HG03159 (cell line): Measurements from ENCODE around the gene SND1.
A peak's percentile ranks its signal among the peaks of the same experiment; 100 is the strongest.

Experiments used
- ATAC-seq: cut with Tn5 transposase; IDR thresholded peaks from one replicate; pipeline ENCODE4 v1.9.1; 2021; ENCODE audit warnings: mild to moderate bottlenecking, moderate library complexity; ENCODE audit not compliant: unreplicated experiment

SND1 gene

GRCh38 chr7:128076796-128077271 is 424.8 kb downstream of the SND1 start:
- no peak for ATAC-seq

GRCh38 chr7:128078309-128078708 is 426.3 kb downstream of the SND1 start:
- ATAC-seq = no peak

GRCh38 chr7:128080169-128080568 is 428.2 kb downstream of the SND1 start:
- no peak for ATAC-seq

GRCh38 chr7:128081351-128081750 is 429.4 kb downstream of the SND1 start:
- ATAC-seq = no peak

- ATAC-seq = no peak
Observed at GRCh38 chr7:128081808-128082207, 429.8 kb downstream of the SND1 start.

GRCh38 chr7:128082431-128082830 is 430.4 kb downstream of the SND1 start:
- no peak for ATAC-seq

- ATAC-seq = no peak
Observed at GRCh38 chr7:128084896-128085608, 433.1 kb downstream of the SND1 start.

GRCh38 chr7:128090492-128090891 is 438.5 kb downstream of the SND1 start:
- ATAC-seq = no peak

- no peak for ATAC-seq
Observed at GRCh38 chr7:128091106-128091505, 439.1 kb downstream of the SND1 start.

- ATAC-seq = no peak
Observed at GRCh38 chr7:128092221-128092620, 440.2 kb downstream of the SND1 start.

- ATAC-seq = no peak
Observed at GRCh38 chr7:128093614-128094570, 441.9 kb downstream of the SND1 start.

- ATAC-seq = no peak
Observed at GRCh38 chr7:128094686-128095085, 442.7 kb downstream of the SND1 start.

GRCh38 chr7:128097211-128097731 is 445.3 kb downstream of the SND1 start:
- no peak for ATAC-seq

GRCh38 chr7:128098629-128099028 is 446.6 kb downstream of the SND1 start:
- ATAC-seq = no peak

- no peak for ATAC-seq
Observed at GRCh38 chr7:128099204-128099671, 447.2 kb downstream of the SND1 start.

- no peak for ATAC-seq
Observed at GRCh38 chr7:128100225-128100948, 448.4 kb downstream of the SND1 start.

GRCh38 chr7:128100949-128101713 is 449.1 kb downstream of the SND1 start:
- no peak for ATAC-seq

- ATAC-seq = no peak
Observed at GRCh38 chr7:128102490-128103291, 450.7 kb downstream of the SND1 start.

GRCh38 chr7:128103498-128104107 is 451.6 kb downstream of the SND1 start:
- peak; percentile 37 for ATAC-seq
